ENCODE data around the gene CARD19. TPM values are rescaled to one million over a fixed set of nuclear protein-coding genes. Genes with fewer than 3 reads are reported as not detected.

The CARD19 gene
- polyA plus RNA-seq, 1 experiment = 25.2 TPM

DNA sequence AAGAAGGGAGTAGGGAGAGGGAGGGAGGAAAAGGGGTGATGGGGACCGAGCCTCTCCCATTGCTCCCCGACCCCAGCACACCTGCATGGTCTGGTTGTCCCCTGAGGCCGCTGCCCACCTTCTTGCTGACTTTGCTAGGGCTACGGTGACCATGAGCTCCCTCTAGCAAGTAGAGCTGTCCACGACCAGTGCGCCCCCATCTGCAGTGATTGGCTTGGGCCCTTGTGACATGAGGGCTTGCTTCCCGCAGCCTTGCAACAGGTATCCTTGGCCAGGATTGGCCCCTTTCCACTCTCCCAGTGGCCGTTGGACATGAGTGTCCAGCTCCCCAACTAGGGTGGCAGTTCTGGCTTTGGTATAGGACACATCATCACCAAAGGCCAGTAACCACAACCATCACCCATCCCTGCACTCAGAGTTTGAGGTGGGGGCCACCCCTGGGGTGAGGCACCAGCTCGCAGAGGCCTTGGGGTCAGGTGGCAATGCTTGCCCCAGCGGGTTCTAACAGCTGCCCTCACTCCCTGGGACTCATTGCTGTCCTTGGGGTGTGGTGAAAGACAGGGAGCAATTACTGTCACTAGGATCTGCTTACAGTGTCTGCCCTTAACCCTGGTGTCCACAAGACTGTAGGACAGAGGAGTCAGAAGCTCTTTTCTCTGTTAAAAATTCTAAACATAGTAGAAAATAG lies 55.2 kb downstream of the CARD19 start:
- Histone ChIP-seq H3K27ac (ENCODE audit: low read depth, low read length) (no peak overlapping the region), H3K27me3 (ENCODE audit: control insufficient read depth, insufficient read depth, low read length) (peaks cover 2% of the 10 kb centered on the region), H3K9me3 (ENCODE audit: control insufficient read depth, insufficient read depth, low read length) (peaks cover 7% of the 10 kb centered on the region), H3K4me3 (ENCODE audit: low read depth, low read length) (no peak overlapping the region)
- POLR2A ChIA-PET = interaction anchor here (1.2 kb wide), 1 partner anchor 18 kb away, joined by 4 read pairs; the partner anchor contains the start of gene NINJ1
- TF ChIP-seq, protein P1, sequence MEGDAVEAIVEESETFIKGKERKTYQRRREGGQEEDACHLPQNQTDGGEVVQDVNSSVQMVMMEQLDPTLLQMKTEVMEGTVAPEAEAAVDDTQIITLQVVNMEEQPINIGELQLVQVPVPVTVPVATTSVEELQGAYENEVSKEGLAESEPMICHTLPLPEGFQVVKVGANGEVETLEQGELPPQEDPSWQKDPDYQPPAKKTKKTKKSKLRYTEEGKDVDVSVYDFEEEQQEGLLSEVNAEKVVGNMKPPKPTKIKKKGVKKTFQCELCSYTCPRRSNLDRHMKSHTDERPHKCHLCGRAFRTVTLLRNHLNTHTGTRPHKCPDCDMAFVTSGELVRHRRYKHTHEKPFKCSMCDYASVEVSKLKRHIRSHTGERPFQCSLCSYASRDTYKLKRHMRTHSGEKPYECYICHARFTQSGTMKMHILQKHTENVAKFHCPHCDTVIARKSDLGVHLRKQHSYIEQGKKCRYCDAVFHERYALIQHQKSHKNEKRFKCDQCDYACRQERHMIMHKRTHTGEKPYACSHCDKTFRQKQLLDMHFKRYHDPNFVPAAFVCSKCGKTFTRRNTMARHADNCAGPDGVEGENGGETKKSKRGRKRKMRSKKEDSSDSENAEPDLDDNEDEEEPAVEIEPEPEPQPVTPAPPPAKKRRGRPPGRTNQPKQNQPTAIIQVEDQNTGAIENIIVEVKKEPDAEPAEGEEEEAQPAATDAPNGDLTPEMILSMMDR (IDR thresholded peaks at IDR 0.05; ENCODE audit: low read depth, low read length) = no peak
- CTCF ChIA-PET = interaction anchor here (0.6 to 1.4 kb wide), 2 partner anchors 42 to 180 kb away, joined by 3 read pairs; no protein-coding TSS in a partner anchor
- DNase-seq (ENCODE audit: low read depth, low spot score) = no peak

DNA sequence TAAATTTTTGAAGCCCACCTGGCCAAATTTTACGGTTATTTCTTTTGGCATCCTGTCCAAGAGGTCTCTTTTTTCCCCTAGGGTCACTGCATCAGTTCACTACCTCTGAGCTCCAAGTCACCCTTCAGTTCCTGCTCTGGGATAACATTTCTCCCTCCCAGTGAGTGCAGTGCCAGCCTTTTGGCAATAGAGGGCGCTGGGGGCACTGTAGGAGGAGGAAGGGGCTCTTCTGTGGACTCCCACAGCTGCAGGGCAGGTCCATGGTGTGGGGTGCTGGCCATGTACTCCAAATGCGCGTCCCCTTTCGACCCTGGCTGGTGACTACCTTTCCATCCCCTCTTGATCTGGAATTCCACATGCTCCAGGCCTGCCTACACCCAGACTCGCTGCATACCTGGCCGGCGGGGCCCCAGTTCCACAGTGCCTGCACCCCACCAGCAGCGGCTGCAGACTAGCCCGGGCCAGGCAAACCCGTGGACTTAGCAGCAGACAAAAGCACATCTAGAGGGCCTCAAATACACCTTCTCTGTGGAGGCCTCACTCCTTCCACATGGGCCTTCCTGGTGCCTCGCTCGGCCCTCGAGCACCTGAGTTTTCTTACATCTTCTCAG lies 58.4 kb downstream of the CARD19 start:
- no peak for DNase-seq (ENCODE audit: low read depth, low spot score)
- ChIA-PET POLR2A (no interaction called here), CTCF (interaction anchor here (0.6 to 1.0 kb wide), 9 partner anchors 12 to 1285 kb away, joined by 3 to 6 read pairs (median 4); no protein-coding TSS in a partner anchor)
- Histone ChIP-seq H3K27me3 (ENCODE audit: control insufficient read depth, insufficient read depth, low read length) (peaks cover 2% of the 10 kb centered on the region), H3K4me3 (ENCODE audit: low read depth, low read length) (no peak overlapping the region), H3K9me3 (ENCODE audit: control insufficient read depth, insufficient read depth, low read length) (peaks cover 4% of the 10 kb centered on the region; the same call in 1 of the 2 replicates), H3K27ac (ENCODE audit: low read depth, low read length) (no peak overlapping the region)
- TF ChIP-seq, protein P1 (IDR thresholded peaks at IDR 0.05; ENCODE audit: low read depth, low read length) = peak; percentile 51

DNA sequence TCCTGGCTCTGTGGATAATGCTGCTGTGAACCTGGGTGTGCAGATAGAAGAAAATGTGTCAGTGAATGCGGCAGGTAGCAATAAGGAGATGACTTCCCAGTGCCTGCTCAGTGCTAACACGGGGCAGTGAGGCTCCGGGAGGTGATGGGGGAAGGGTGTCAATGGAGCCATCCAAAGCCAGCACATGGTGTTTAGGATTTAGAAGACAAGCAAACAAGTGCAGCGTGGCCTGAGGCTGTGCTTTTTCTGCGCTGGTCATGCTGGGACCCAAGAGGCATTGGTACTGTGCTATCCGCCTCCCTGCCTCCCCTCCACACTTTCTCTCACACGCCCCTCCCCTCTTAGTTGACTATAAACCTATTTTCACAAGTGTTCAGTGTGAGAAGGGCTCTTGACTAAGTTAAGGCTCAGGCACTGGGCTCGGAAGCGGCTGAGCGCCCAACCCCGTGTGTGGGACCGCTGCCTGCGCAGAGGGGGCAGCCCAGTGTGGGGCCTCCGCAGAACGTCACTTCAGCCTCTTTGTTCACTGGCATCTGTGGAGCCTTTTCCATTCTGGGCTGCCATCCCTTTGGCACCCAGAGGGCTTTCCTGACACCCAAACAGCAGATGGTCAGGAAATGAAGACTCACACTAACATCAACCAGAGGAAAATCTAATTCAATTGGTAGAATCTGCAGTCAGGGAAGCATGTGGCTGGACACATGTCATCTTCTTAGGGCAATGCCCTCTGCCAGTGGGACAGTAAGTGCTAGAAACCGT lies 59.9 kb downstream of the CARD19 start:
- peaks cover 2% of the 10 kb centered on the region for H3K27me3 ChIP-seq (ENCODE audit: control insufficient read depth, insufficient read depth, low read length)
- ChIA-PET POLR2A (no interaction called here), CTCF (no interaction called here)
- H3K27ac ChIP-seq (ENCODE audit: low read depth, low read length) = no peak overlapping the region
- TF ChIP-seq, protein P1 (IDR thresholded peaks at IDR 0.05; ENCODE audit: low read depth, low read length) = no peak
- H3K9me3 ChIP-seq (ENCODE audit: control insufficient read depth, insufficient read depth, low read length) = peaks cover 4% of the 10 kb centered on the region; the same call in 1 of the 2 replicates
- DNase-seq (ENCODE audit: low read depth, low spot score) = no peak
- no peak overlapping the region for H3K4me3 ChIP-seq (ENCODE audit: low read depth, low read length)

DNA sequence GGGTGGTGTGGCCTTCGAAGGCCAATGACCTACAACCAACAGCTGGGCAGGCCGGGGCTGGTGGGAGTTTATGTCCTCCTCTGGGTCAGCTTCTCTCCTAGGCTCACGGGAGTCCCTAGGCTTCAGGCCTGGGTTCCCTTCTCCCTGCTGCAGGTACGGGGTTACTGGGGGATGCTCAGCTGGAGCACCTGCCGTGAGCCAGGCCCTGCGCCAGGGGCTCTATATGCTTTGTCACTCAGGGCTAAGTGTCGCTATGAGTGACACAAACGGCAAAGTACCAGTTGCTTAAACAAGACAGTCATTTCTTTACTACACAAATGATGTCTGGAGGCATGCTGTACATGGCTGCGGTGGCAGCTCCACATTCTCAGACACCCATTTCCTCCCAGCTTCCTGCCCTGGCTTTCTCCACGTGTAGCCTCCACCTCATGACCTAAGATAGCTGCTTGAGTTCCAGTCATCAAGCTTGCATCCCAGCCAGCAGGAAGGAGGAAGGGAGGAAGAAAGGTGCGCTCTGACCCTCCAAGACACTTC lies 60.5 kb downstream of the CARD19 start:
- DNase-seq (ENCODE audit: low read depth, low spot score) = no peak
- CTCF ChIA-PET = interaction anchor here (1.7 kb wide), 1 partner anchor 409 kb away, joined by 3 read pairs; no protein-coding TSS in a partner anchor
- H3K27me3 ChIP-seq (ENCODE audit: control insufficient read depth, insufficient read depth, low read length) = no peaks in the 10 kb centered on the region
- TF ChIP-seq, protein P1 (IDR thresholded peaks at IDR 0.05; ENCODE audit: low read depth, low read length) = no peak
- H3K27ac ChIP-seq (ENCODE audit: low read depth, low read length) = no peak overlapping the region
- no peak overlapping the region for H3K4me3 ChIP-seq (ENCODE audit: low read depth, low read length)
- peaks cover 4% of the 10 kb centered on the region; the same call in 1 of the 2 replicates for H3K9me3 ChIP-seq (ENCODE audit: control insufficient read depth, insufficient read depth, low read length)
- POLR2A ChIA-PET = no interaction called here
